NCI-H82 treated with DMSO at 0.1 percent for 48 hours (cell line): ENCODE data around the gene PYGO2.

Experiments used
- DNase-seq: peaks from one replicate; lab custom pipeline; 2025; ENCODE audit not compliant: unreplicated experiment; lab: John Stamatoyannopoulos, UW

PYGO2 gene

GRCh38 chr1:154966111-154966510, 4.5 kb upstream of the PYGO2 start:
- DNase-seq: no peak

GRCh38 chr1:154964359-154964758, 2.8 kb upstream of the PYGO2 start:
- no peak for DNase-seq

GRCh38 chr1:154963643-154964042, 2.1 kb upstream of the PYGO2 start:
- DNase-seq: no peak

GRCh38 chr1:154962795-154963330, 1.3 kb upstream of the PYGO2 start:
- DNase-seq: no peak

GRCh38 chr1:154962156-154962749, 671 bp upstream of the PYGO2 start:
- no peak for DNase-seq

GRCh38 chr1:154960446-154961136, 991 bp downstream of the PYGO2 start:
- no peak for DNase-seq

- no peak for DNase-seq
Measured at GRCh38 chr1:154959426-154959780, 2.2 kb downstream of the PYGO2 start.

GRCh38 chr1:154958681-154959425, 2.7 kb downstream of the PYGO2 start:
- DNase-seq: no peak

GRCh38 chr1:154958036-154958435, 3.5 kb downstream of the PYGO2 start:
- DNase-seq: no peak

GRCh38 chr1:154957091-154957657, 4.4 kb downstream of the PYGO2 start:
- DNase-seq: no peak

GRCh38 chr1:154956544-154956941, 5.0 kb downstream of the PYGO2 start:
- peak; percentile 43 for DNase-seq

GRCh38 chr1:154955718-154956543, 5.7 kb downstream of the PYGO2 start, which contains the start of gene PBXIP1:
PBXIP1 (minus strand) TSS chr1:154956099; CDS start chr1:154953721, 2,378 bp downstream.
- peak; percentile 96 for DNase-seq

GRCh38 chr1:154955039-154955717, 6.4 kb downstream of the PYGO2 start:
- peak; percentile 72 for DNase-seq

GRCh38 chr1:154954541-154954940, 7.0 kb downstream of the PYGO2 start:
- DNase-seq: no peak

GRCh38 chr1:154953611-154954038, 8.0 kb downstream of the PYGO2 start:
- DNase-seq: no peak

GRCh38 chr1:154952664-154953063, 8.9 kb downstream of the PYGO2 start:
- no peak for DNase-seq

GRCh38 chr1:154951901-154952657, 9.5 kb downstream of the PYGO2 start:
- DNase-seq: no peak

GRCh38 chr1:154948079-154948478, 13.5 kb downstream of the PYGO2 start:
- DNase-seq: no peak
